Measurements from ENCODE around the gene CDR2.
"Not testable (repeated sequence)": the region's sequence is repeated elsewhere in the genome, so short reads cannot be mapped to it uniquely, and the experiment has no call there.

DNA sequence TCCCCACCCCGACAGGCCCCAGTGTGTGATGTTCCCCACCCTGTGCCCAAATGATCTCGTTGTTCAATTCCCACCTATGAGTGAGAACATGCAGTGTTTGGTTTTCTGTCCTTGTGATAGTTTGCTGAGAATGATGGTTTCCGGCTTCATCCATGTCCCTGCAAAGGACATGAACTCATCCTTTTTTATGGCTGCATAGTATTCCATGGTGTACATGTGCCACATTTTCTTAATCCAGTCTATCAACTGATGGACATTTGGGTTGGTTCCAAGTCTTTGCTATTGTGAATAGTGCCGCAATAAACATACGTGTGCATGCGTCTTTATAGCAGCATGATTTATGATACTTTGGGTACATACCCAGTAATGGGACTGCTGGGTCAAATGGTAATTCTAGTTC, 23.4 kb downstream of the CDR2 start:
- TF ChIP-seq POLR2A, CTCF (IDR thresholded peaks at IDR 0.05): not testable (repeated sequence)

Data from Peyer's patch (tissue), 4 donors.